ENCODE results near the gene SH3PXD2A. TPM values are rescaled to one million over a fixed set of nuclear protein-coding genes. Genes with fewer than 3 reads are reported as not detected.

SH3PXD2A gene
- total RNA-seq (2014; rRNA removed; shearing (Covaris generic)) = 5.4 and 5.5 TPM in 2 replicates

- peak within 1 kb of the TSS; percentile 76 for H3K4me3 ChIP-seq
- peak; percentile 62 to 65 for DNase-seq
- H3K9me3 ChIP-seq (replicated peaks) = no peaks in the 10 kb centered on the region
- H3K4me1 ChIP-seq = peaks cover 13% of the 10 kb centered on the region
- H3K27me3 ChIP-seq = no peaks in the 10 kb centered on the region
- H3K36me3 ChIP-seq = no peaks in the 10 kb centered on the region
- H3K27ac ChIP-seq = peak within 1 kb of the TSS; percentile 34; the same call in 1 of the 2 replicates
Observed at GRCh38 chr10:103855424-103855823, at the start of gene SH3PXD2A. TSS of gene SH3PXD2A (minus strand) at chr10:103855576. CDS start at chr10:103855266, 310 bp downstream.

GRCh38 chr10:103901299-103901698 is 45.9 kb upstream of the SH3PXD2A start:
- Histone ChIP-seq H3K4me3 (no peak overlapping the region), H3K36me3 (no peaks in the 10 kb centered on the region), H3K4me1 (no peaks in the 10 kb centered on the region), H3K9me3 (replicated peaks) (no peaks in the 10 kb centered on the region; the same call in 1 of the 2 replicates), H3K27me3 (no peaks in the 10 kb centered on the region), H3K27ac (no peak overlapping the region)
- no peak for DNase-seq

- H3K9me3 ChIP-seq (replicated peaks) = no peaks in the 10 kb centered on the region; the same call in 1 of the 2 replicates
- H3K4me3 ChIP-seq = no peak overlapping the region
- H3K36me3 ChIP-seq = no peaks in the 10 kb centered on the region
- H3K27me3 ChIP-seq = no peaks in the 10 kb centered on the region
- no peak for DNase-seq
- no peak overlapping the region for H3K27ac ChIP-seq
- H3K4me1 ChIP-seq = peaks cover 14% of the 10 kb centered on the region
Observed at GRCh38 chr10:103899312-103899711, 43.9 kb upstream of the SH3PXD2A start.

- no peak for DNase-seq
- H3K27ac ChIP-seq = no peak overlapping the region
- no peaks in the 10 kb centered on the region; the same call in 1 of the 2 replicates for H3K9me3 ChIP-seq (replicated peaks)
- no peaks in the 10 kb centered on the region for H3K27me3 ChIP-seq
- H3K36me3 ChIP-seq = no peaks in the 10 kb centered on the region
- H3K4me1 ChIP-seq = peaks cover 19% of the 10 kb centered on the region
- H3K4me3 ChIP-seq = no peak overlapping the region
Observed at GRCh38 chr10:103897241-103897774, 41.9 kb upstream of the SH3PXD2A start.

- no peaks in the 10 kb centered on the region for H3K27me3 ChIP-seq
- H3K4me1 ChIP-seq = peaks cover 19% of the 10 kb centered on the region
- no peak overlapping the region for H3K27ac ChIP-seq
- H3K36me3 ChIP-seq = no peaks in the 10 kb centered on the region
- DNase-seq = no peak
- no peaks in the 10 kb centered on the region for H3K9me3 ChIP-seq (replicated peaks)
- no peak overlapping the region for H3K4me3 ChIP-seq
Observed at GRCh38 chr10:103896225-103896624, 40.8 kb upstream of the SH3PXD2A start.

- H3K27me3 ChIP-seq = no peaks in the 10 kb centered on the region
- H3K36me3 ChIP-seq = no peaks in the 10 kb centered on the region
- H3K9me3 ChIP-seq (replicated peaks) = no peaks in the 10 kb centered on the region
- H3K4me1 ChIP-seq = peaks cover 19% of the 10 kb centered on the region
- no peak overlapping the region for H3K4me3 ChIP-seq
- no peak overlapping the region for H3K27ac ChIP-seq
- no peak for DNase-seq
Observed at GRCh38 chr10:103895411-103896186, 40.2 kb upstream of the SH3PXD2A start.

GRCh38 chr10:103894441-103894864 is 39.1 kb upstream of the SH3PXD2A start:
- Histone ChIP-seq H3K27me3 (no peaks in the 10 kb centered on the region), H3K9me3 (replicated peaks) (no peaks in the 10 kb centered on the region), H3K4me3 (no peak overlapping the region), H3K27ac (no peak overlapping the region), H3K4me1 (peaks cover 19% of the 10 kb centered on the region), H3K36me3 (no peaks in the 10 kb centered on the region)
- DNase-seq = no peak

- Histone ChIP-seq H3K9me3 (replicated peaks) (no peaks in the 10 kb centered on the region), H3K4me3 (no peak overlapping the region), H3K4me1 (peaks cover 20% of the 10 kb centered on the region), H3K36me3 (no peaks in the 10 kb centered on the region), H3K27ac (no peak overlapping the region), H3K27me3 (no peaks in the 10 kb centered on the region)
- DNase-seq = no peak
Observed at GRCh38 chr10:103893817-103894216, 38.4 kb upstream of the SH3PXD2A start.

- no peak overlapping the region for H3K4me3 ChIP-seq
- H3K9me3 ChIP-seq (replicated peaks) = no peaks in the 10 kb centered on the region
- H3K36me3 ChIP-seq = no peaks in the 10 kb centered on the region
- H3K27me3 ChIP-seq = no peaks in the 10 kb centered on the region
- H3K4me1 ChIP-seq = peaks cover 29% of the 10 kb centered on the region
- DNase-seq = no peak
- no peak overlapping the region for H3K27ac ChIP-seq
Observed at GRCh38 chr10:103892181-103892580, 36.8 kb upstream of the SH3PXD2A start.

- no peaks in the 10 kb centered on the region for H3K36me3 ChIP-seq
- DNase-seq = no peak
- H3K4me3 ChIP-seq = no peak overlapping the region
- no peaks in the 10 kb centered on the region for H3K9me3 ChIP-seq (replicated peaks)
- H3K27ac ChIP-seq = no peak overlapping the region
- no peaks in the 10 kb centered on the region for H3K27me3 ChIP-seq
- H3K4me1 ChIP-seq = peaks cover 27% of the 10 kb centered on the region
Observed at GRCh38 chr10:103890688-103891087, 35.3 kb upstream of the SH3PXD2A start.

- no peak overlapping the region for H3K4me3 ChIP-seq
- H3K27ac ChIP-seq = no peak overlapping the region
- no peaks in the 10 kb centered on the region for H3K27me3 ChIP-seq
- H3K9me3 ChIP-seq (replicated peaks) = no peaks in the 10 kb centered on the region
- DNase-seq = no peak
- H3K36me3 ChIP-seq = no peaks in the 10 kb centered on the region
- H3K4me1 ChIP-seq = peaks cover 22% of the 10 kb centered on the region
Observed at GRCh38 chr10:103890194-103890658, 34.9 kb upstream of the SH3PXD2A start.

GRCh38 chr10:103889121-103889720 is 33.8 kb upstream of the SH3PXD2A start:
- DNase-seq = no peak
- no peak overlapping the region; the same call in 1 of the 2 replicates for H3K27ac ChIP-seq

GRCh38 chr10:103888113-103888841 is 32.9 kb upstream of the SH3PXD2A start:
- DNase-seq = peak; percentile 56 to 77
- peaks cover 10% of the 10 kb centered on the region for H3K4me1 ChIP-seq
- no peaks in the 10 kb centered on the region for H3K36me3 ChIP-seq
- H3K27ac ChIP-seq = peak overlapping the region; percentile 0; the same call in 1 of the 2 replicates
- H3K27me3 ChIP-seq = no peaks in the 10 kb centered on the region
- H3K9me3 ChIP-seq (replicated peaks) = no peaks in the 10 kb centered on the region
- H3K4me3 ChIP-seq = no peak overlapping the region

More at GRCh38 chr10:103889121-103889720, 33.8 kb upstream of the SH3PXD2A start:
- no peaks in the 10 kb centered on the region for H3K9me3 ChIP-seq (replicated peaks)
- peaks cover 13% of the 10 kb centered on the region for H3K4me1 ChIP-seq
- H3K27me3 ChIP-seq = no peaks in the 10 kb centered on the region
- no peaks in the 10 kb centered on the region for H3K36me3 ChIP-seq
- no peak overlapping the region for H3K4me3 ChIP-seq

- Histone ChIP-seq H3K4me3 (no peak overlapping the region), H3K36me3 (no peaks in the 10 kb centered on the region), H3K9me3 (replicated peaks) (no peaks in the 10 kb centered on the region), H3K4me1 (peaks cover 10% of the 10 kb centered on the region), H3K27me3 (no peaks in the 10 kb centered on the region), H3K27ac (no peak overlapping the region)
- no peak for DNase-seq
Observed at GRCh38 chr10:103885617-103886016, 30.2 kb upstream of the SH3PXD2A start.
